GM12878 (cell line): ENCODE data around the gene KLK8. TPM values are rescaled to one million over a fixed set of nuclear protein-coding genes. Genes with fewer than 3 reads are reported as not detected.

Source experiments
- ATAC-seq: fragments of 200-7000 bp; cut with Tn5 transposase; 3 replicates; pipeline ENCODE4 v1.9.1; 2020; ENCODE audit warnings: mild to moderate bottlenecking, moderate library complexity
- BruUV-seq: library from RNA; stranded (reverse); fragments of 400-500 nt; replicated peaks from 2 replicates; lab custom pipeline; 2021; lab: Mats Ljungman, UMichigan
- CTCF ChIA-PET: fragments of 300-600 bp; sonication (Branson Sonifier 250); formaldehyde crosslinking; extraction: SDS; loops from one replicate; lab custom pipeline; 2021; ENCODE audit warnings: inconsistent platforms; lab: Yijun Ruan, JAX
- POLR2A ChIA-PET: fragments of 350-600 bp; formaldehyde crosslinking; extraction: SDS; loops from one replicate; lab custom pipeline; 2021; ENCODE audit warnings: inconsistent platforms; lab: Charles Lee
- RAD21 ChIA-PET: fragments of 300-600 bp; sonication (Branson Sonifier 250); formaldehyde crosslinking; loops from one replicate; lab custom pipeline; 2023; ENCODE audit warnings: antibody characterized with exemption; ENCODE audit not compliant: unreplicated experiment; lab: Charles Lee
- SMC1A ChIA-PET: fragments of 300-600 bp; sonication (Branson Sonifier 250); formaldehyde crosslinking; loops from one replicate; lab custom pipeline; 2023; ENCODE audit not compliant: unreplicated experiment, uncharacterized antibody; lab: Charles Lee
- DNase-seq: peaks from one replicate; pipeline ENCODE4 v3.0.0-alpha.2; 2011; ENCODE audit warnings: low read depth, low spot score
- FAIRE-seq: peaks from 3 replicates; lab custom pipeline; 2011; peaks lifted over from hg19 to GRCh38; lab: Jason Lieb, UNC
- H2AFZ ChIP-seq: 2 replicates; pipeline ENCODE4 v1.6.0; 2011; ENCODE audit warnings: low read depth, low read length, control low read depth; ENCODE audit not compliant: control insufficient read depth
- H3K27ac ChIP-seq: 2 replicates; pipeline ENCODE4 v1.5.1; 2011; ENCODE audit warnings: control low read depth; ENCODE audit not compliant: control insufficient read depth, insufficient read depth
- H3K27me3 ChIP-seq, 2 experiments: replicated peaks in 1 of 2; 2 replicates each; pipeline versions ENCODE4 v1.6.0 to v1.6.1; 2011; ENCODE audit warnings: low read length in 1 of 2; ENCODE audit not compliant: control insufficient read depth in 2 of 2, insufficient read depth in 2 of 2
- H3K36me3 ChIP-seq, 2 experiments: 2 replicates each; pipeline ENCODE4 v1.5.1; 2011; ENCODE audit warnings: low read length in 1 of 2; ENCODE audit not compliant: control insufficient read depth in 2 of 2, insufficient read depth in 2 of 2
- H3K4me1 ChIP-seq: 2 replicates; pipeline ENCODE4 v1.6.1; 2011; ENCODE audit warnings: mild to moderate bottlenecking, low read length, moderate library complexity, mixed read lengths; ENCODE audit not compliant: control insufficient read depth, insufficient read depth
- H3K4me2 ChIP-seq: 2 replicates; pipeline ENCODE4 v1.6.0; 2011; ENCODE audit warnings: control low read depth; ENCODE audit not compliant: control insufficient read depth, insufficient read depth
- H3K4me3 ChIP-seq: fragments of 200-600 bp; sonication (generic); 2 replicates; pipeline ENCODE4 v1.5.1; 2016
- H3K79me2 ChIP-seq: 2 replicates; pipeline ENCODE4 v1.6.0; 2011; ENCODE audit warnings: low read length; ENCODE audit not compliant: control insufficient read depth, insufficient read depth
- H3K9ac ChIP-seq: 2 replicates; pipeline ENCODE4 v1.8.0; 2011; ENCODE audit warnings: low read length, control low read depth, mixed read lengths; ENCODE audit not compliant: control insufficient read depth, insufficient read depth
- H3K9me3 ChIP-seq: replicated peaks from 3 replicates; pipeline ENCODE4 v1.5.1; 2011; ENCODE audit warnings: mild to moderate bottlenecking, low read length; ENCODE audit not compliant: control insufficient read depth, insufficient read depth
- H4K20me1 ChIP-seq: 2 replicates; pipeline ENCODE4 v1.6.0; 2011; ENCODE audit not compliant: control insufficient read depth, insufficient read depth
- ATF7 ChIP-seq: fragments of 450-650 bp; IDR thresholded peaks from 2 replicates; pipeline ENCODE4 v1.6.1; 2016; ENCODE audit warnings: low read depth, mild to moderate bottlenecking
- BACH1 ChIP-seq: fragments of 450-650 bp; IDR thresholded peaks from 2 replicates; pipeline ENCODE4 v1.6.1; 2017; ENCODE audit warnings: mild to moderate bottlenecking, borderline replicate concordance
- BHLHE40 ChIP-seq, 2 experiments: fragments of 450-650 bp in 1 of 2; IDR thresholded peaks; 2 replicates each; pipeline ENCODE4 v1.6.1; 2011 to 2017; ENCODE audit warnings: low read depth in 2 of 2, borderline replicate concordance in 1 of 2, improper control_type of control experiment in 1 of 2, low read length in 1 of 2, mild to moderate bottlenecking in 1 of 2
- CREB1 ChIP-seq: IDR thresholded peaks from 2 replicates; pipeline ENCODE4 v1.6.1; 2012; ENCODE audit warnings: low read depth, mild to moderate bottlenecking, inconsistent platforms
- CREM ChIP-seq: IDR thresholded peaks from 2 replicates; pipeline ENCODE4 v1.6.1; 2014; ENCODE audit warnings: antibody characterized with exemption, low read depth
- EGR1 ChIP-seq, 2 experiments: IDR thresholded peaks; 1 replicate in 1 of 2; 2 replicates in 1 of 2; pipeline ENCODE4 v1.6.1; 2011 to 2012; ENCODE audit warnings: low read depth in 2 of 2, low read length in 2 of 2, borderline replicate concordance in 1 of 2, mild to moderate bottlenecking in 1 of 2, moderate library complexity in 1 of 2
- KDM1A ChIP-seq: fragments of 200-600 bp; sonication (generic); IDR thresholded peaks from 2 replicates; pipeline ENCODE4 v1.6.1; 2016; ENCODE audit warnings: borderline replicate concordance
- LARP7 ChIP-seq: fragments of 450-650 bp; IDR thresholded peaks from 2 replicates; pipeline ENCODE4 v1.6.1; 2017; ENCODE audit warnings: mild to moderate bottlenecking
- MXI1 ChIP-seq: fragments of 150-350 bp; IDR thresholded peaks from 2 replicates; pipeline ENCODE4 v1.6.1; 2011; ENCODE audit warnings: low read depth, mild to moderate bottlenecking, inconsistent platforms, low read length, improper control_type of control experiment
- NFYB ChIP-seq: IDR thresholded peaks from 2 replicates; pipeline ENCODE4 v1.6.1; 2011; ENCODE audit warnings: low read depth, mild to moderate bottlenecking, low read length, improper control_type of control experiment, moderate library complexity; ENCODE audit not compliant: insufficient read depth
- RAD21 ChIP-seq: IDR thresholded peaks from 2 replicates; pipeline ENCODE4 v1.6.1; 2011; ENCODE audit warnings: mild to moderate bottlenecking, low read depth, low read length, moderate library complexity; ENCODE audit not compliant: insufficient read depth
- RCOR1 ChIP-seq: conservative IDR thresholded peaks from 2 replicates; pipeline ENCODE4 v1.6.1; 2012; ENCODE audit warnings: low read depth, low read length, improper control_type of control experiment
- RFX5 ChIP-seq: IDR thresholded peaks from 2 replicates; pipeline ENCODE4 v1.6.1; 2011; ENCODE audit warnings: low read depth, low read length, improper control_type of control experiment
- SRF ChIP-seq, 2 experiments: IDR thresholded peaks; 2 replicates each; pipeline ENCODE4 v1.6.1; 2011; ENCODE audit warnings: low read depth in 2 of 2, low read length in 2 of 2, mild to moderate bottlenecking in 1 of 2, moderate library complexity in 1 of 2
- SUZ12 ChIP-seq: fragments of 200-600 bp; sonication (generic); IDR thresholded peaks from one replicate; pipeline ENCODE4 v1.6.1; 2018; ENCODE audit warnings: antibody characterized with exemption, mild to moderate bottlenecking; ENCODE audit not compliant: unreplicated experiment
- ZNF207 ChIP-seq: fragments of 450-650 bp; IDR thresholded peaks from 2 replicates; pipeline ENCODE4 v1.6.1; 2014; ENCODE audit warnings: antibody characterized with exemption, mild to moderate bottlenecking, borderline replicate concordance
- WGBS: methylation state at CpG from one replicate; pipeline ENCODE4 v1.1.6; 2016; ENCODE audit warnings: low lambda C conversion rate; ENCODE audit not compliant: insufficient replicate concordance, insufficient coverage; ENCODE audit errors: missing lambda C conversion rate; 5-methylcytosine and 5-hydroxymethylcytosine counted together
- in situ Hi-C: fragments of 300-500 bp; cut with MboI; formaldehyde crosslinking; loops from 9 replicates; pipeline ENCODE4 v1.14.3; 2018; ENCODE audit warnings: mixed read lengths
- intact Hi-C: fragments of 100-400 bp; cut with micrococcal nuclease; formaldehyde crosslinking; loops from one replicate; pipeline ENCODE4 v1.14.2; 2022; ENCODE audit not compliant: unreplicated experiment
- polyA plus RNA-seq, 11 experiments: library from polyadenylated mRNA; depleted of rRNA in 4 of 11; unstranded in 6 of 11; stranded (reverse) in 5 of 11; fragments of >200 nt; fragmentation: Nextera tagmentation in 4 of 11; fragmentation: Illumina TruSeq in 1 of 11; extraction: Ambion mirVana in 4 of 11; extraction: Trizol in 1 of 11; gene quantifications; 1 replicate in 1 of 11; 2 replicates in 10 of 11; pipeline versions ENCODE4 v1.2.1 to v1.2.3, GENCODE V29; 2011 to 2016; ENCODE audit warnings: inconsistent platforms in 2 of 11, missing spikeins in 2 of 11, low read depth in 1 of 11
- total RNA-seq, 4 experiments: library from RNA; depleted of rRNA in 3 of 4; stranded (reverse); fragments of >200 nt in 3 of 4; fragmentation: Illumina TruSeq in 1 of 4; extraction: Trizol in 1 of 4; gene quantifications; 2 replicates each; pipeline versions ENCODE4 v1.2.1 to v1.2.3, GENCODE V29; 2013 to 2021
- TF ChIP-seq, protein P1 (sequence below): fragments of 450-650 bp; IDR thresholded peaks from 2 replicates; pipeline ENCODE4 v1.6.1; 2017; ENCODE audit warnings: mild to moderate bottlenecking, low read depth, inconsistent platforms; ENCODE audit not compliant: poor library complexity, severe bottlenecking

KLK8 gene
- total and polyA plus RNA-seq, 10 of the 15 experiments (the other 5 are each of a cell fraction or from before 2014, with no cell fraction given) = not detected

GRCh38 chr19:51002089-51002532 lies 707 bp upstream of the KLK8 start:
- BruUV-seq = no TSS peak
- in situ Hi-C loops = no loop called here
- Histone ChIP-seq H2AFZ (no peak overlapping the region), H3K27me3 (no peaks in the 10 kb centered on the region; a peak in 1 of 4 replicates), H4K20me1 (no peaks in the 10 kb centered on the region), H3K4me1 (no peaks in the 10 kb centered on the region), H3K9ac (no peak overlapping the region), H3K4me2 (no peak overlapping the region), H3K79me2 (no peaks in the 10 kb centered on the region), H3K27ac (no peak overlapping the region), H3K4me3 (no peak overlapping the region), H3K36me3 (no peaks in the 10 kb centered on the region), H3K9me3 (no peaks in the 10 kb centered on the region)
- ATAC-seq (no peak), FAIRE-seq (no peak), DNase-seq (no peak)
- ChIA-PET POLR2A (no interaction called here), RAD21 (no interaction called here), SMC1A (no interaction called here), CTCF (no interaction called here)
- 41% methylated on average over 12 of the region's 12 CpGs for WGBS
- intact Hi-C loops = no loop called here
- TF ChIP-seq CREM (no peak), KDM1A (no peak), BHLHE40 (IDR thresholded peaks at IDR 0.05; ENCODE audit: borderline replicate concordance in 1 of 2, low read depth in 2 of 2, low read length in 1 of 2) (no peak)

DNA sequence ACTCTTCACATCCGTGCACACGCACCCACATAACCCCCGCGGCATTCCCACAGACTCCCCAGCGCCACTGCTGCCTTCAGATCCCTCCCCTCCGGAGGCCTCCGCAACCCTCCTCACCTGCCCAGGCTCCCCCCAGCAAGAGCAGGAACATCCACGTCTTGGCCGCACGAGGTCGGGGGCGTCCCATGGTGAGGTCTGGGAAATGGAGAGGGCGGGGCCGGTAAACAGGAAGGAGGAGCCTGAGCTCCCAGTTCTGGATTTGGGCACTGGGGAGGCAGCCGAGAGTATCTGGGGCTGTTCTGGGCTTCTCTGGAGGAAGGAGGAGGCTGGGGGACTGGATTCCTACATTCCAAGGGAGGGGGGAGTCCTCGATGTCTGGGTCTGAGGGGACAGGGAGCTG lies 423 bp downstream of the KLK8 start:
- POLR2A ChIA-PET = no interaction called here
- ATAC-seq (no peak), FAIRE-seq (no peak), DNase-seq (no peak)
- no peak overlapping the region for H3K4me2 ChIP-seq
- BruUV-seq = no TSS peak
- H3K79me2 ChIP-seq = no peaks in the 10 kb centered on the region
- no peaks in the 10 kb centered on the region for H3K4me1 ChIP-seq
- no peaks in the 10 kb centered on the region for H3K36me3 ChIP-seq
- no peak overlapping the region for H3K4me3 ChIP-seq
- H4K20me1 ChIP-seq = no peaks in the 10 kb centered on the region
- SMC1A ChIA-PET = no interaction called here
- 49% methylated on average over 16 of the region's 16 CpGs for WGBS
- no peaks in the 10 kb centered on the region for H3K9me3 ChIP-seq
- no peak overlapping the region for H3K9ac ChIP-seq
- in situ Hi-C loops (no loop called here), intact Hi-C loops (no loop called here)
- H2AFZ ChIP-seq = no peak overlapping the region
- RAD21 ChIA-PET = no interaction called here
- no peaks in the 10 kb centered on the region; a peak in 1 of 4 replicates for H3K27me3 ChIP-seq
- H3K27ac ChIP-seq = no peak overlapping the region
- CTCF ChIA-PET = no interaction called here
- TF ChIP-seq CREB1 = no peak
- TF ChIP-seq SUZ12 = no peak
- TF ChIP-seq RCOR1 = no peak
- TF ChIP-seq ZNF207 = no peak
- no peak for TF ChIP-seq EGR1 (IDR thresholded peaks at IDR 0.05; ENCODE audit: borderline replicate concordance in 1 of 2, low read depth in 2 of 2, low read length in 2 of 2)
- TF ChIP-seq NFYB = no peak
- TF ChIP-seq BACH1 = no peak
- no peak for TF ChIP-seq LARP7
- no peak for TF ChIP-seq MXI1
- no peak for TF ChIP-seq RAD21
- TF ChIP-seq RFX5 = no peak
- TF ChIP-seq, protein P1, sequence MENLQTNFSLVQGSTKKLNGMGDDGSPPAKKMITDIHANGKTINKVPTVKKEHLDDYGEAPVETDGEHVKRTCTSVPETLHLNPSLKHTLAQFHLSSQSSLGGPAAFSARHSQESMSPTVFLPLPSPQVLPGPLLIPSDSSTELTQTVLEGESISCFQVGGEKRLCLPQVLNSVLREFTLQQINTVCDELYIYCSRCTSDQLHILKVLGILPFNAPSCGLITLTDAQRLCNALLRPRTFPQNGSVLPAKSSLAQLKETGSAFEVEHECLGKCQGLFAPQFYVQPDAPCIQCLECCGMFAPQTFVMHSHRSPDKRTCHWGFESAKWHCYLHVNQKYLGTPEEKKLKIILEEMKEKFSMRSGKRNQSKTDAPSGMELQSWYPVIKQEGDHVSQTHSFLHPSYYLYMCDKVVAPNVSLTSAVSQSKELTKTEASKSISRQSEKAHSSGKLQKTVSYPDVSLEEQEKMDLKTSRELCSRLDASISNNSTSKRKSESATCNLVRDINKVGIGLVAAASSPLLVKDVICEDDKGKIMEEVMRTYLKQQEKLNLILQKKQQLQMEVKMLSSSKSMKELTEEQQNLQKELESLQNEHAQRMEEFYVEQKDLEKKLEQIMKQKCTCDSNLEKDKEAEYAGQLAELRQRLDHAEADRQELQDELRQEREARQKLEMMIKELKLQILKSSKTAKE = no peak
- TF ChIP-seq ATF7 = no peak
- no peak for TF ChIP-seq SRF (IDR thresholded peaks at IDR 0.05; ENCODE audit: low read depth in 2 of 2, low read length in 2 of 2)
